CMK (cell line): ENCODE measurements around the gene ARHGAP23.
A peak's percentile ranks its signal among the peaks of the same experiment; 100 is the strongest.
"Not testable (repeated sequence)": the region's sequence is repeated elsewhere in the genome, so short reads cannot be mapped to it uniquely, and the experiment has no call there.

Experiments
- DNase-seq: peaks from one replicate; pipeline ENCODE4 v3.0.0-alpha.2; 2010; ENCODE audit warnings: low read depth

The ARHGAP23 gene

DNA sequence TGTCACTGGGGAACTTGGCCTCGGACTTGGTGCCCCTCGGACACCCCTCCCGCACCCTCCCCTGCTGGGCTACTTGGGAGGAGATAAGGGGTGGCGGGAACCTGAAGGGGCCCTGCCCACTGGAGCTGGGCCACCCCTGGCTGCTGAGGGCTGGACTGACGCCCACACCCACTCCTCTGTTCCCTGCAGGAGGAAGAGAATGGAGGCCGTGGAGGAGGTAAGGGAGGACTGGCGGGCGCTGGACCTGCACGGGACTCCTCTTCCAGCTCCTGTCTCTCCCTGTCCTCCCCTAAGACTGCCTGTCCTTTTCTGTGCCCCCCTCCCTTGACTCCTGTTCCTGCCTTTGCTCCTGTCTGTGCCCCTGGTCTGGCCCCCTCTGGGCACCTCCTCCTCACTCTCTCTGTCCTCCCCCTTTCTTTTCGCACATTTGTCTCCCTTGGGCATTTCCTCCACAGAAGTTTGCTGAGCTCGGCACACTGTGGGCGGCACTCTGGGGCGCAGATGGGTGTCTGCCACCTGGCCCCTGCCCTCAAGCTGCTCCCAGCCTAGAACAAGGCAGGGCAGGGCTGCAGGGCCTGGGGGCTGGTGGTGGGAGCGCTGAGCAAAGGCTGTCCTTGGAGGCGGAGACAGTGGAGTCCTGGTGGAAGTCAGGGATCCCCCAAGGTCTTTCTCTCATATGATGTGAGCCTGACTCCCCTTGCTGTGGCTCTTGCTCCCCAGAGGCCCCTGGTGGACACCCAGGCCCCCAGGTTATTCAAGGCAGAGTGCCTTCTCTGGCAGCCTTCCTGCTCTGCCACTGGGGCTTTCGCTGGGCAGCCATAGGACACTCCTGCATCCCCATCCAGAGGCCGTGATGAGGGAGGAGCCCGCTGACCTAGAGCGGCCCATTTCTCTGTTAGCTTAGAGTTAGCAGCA lies 32.7 kb downstream of the ARHGAP23 start:
- DNase-seq, result no peak

DNA sequence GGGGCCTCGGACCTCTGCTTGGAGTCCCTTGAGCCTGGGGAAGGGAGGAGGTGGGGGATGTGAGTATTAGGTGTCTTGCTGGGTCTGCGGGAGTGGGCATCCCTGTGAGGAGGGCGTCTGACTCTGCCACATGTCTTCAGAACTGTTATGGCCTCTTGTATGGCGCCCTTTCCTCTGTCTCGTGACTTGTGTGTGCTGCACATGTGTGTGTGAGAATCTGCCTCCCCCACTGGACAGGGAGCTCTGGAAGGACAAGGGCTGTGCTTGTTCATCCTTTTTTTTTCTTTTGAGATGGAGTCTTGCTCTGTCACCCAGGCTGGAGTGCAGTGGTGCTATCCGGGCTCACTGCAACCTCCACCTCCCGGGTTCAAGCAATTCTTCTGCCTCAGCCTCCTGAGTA lies 33.4 kb downstream of the ARHGAP23 start:
- no peak for DNase-seq

DNA sequence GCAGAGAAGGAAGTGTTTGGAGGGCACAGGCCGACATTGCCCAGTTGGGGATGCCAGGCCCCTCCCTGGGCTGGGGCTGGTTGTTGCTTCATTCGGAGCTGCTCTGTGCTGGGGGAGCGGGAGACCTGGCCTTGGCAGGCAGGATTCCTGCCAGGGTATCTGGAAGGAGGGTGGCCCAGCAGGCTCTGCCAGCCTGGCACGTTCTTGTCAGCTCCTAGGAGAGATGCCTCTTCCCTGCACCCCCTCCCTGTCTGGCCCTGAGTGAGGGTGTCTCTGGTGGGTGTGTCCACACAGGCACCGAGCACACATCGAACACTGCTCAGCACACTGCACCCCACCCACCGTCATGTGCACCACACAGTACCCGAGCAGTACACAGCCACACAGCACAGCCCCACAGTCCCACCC lies 35.2 kb downstream of the ARHGAP23 start:
- DNase-seq, result no peak

DNA sequence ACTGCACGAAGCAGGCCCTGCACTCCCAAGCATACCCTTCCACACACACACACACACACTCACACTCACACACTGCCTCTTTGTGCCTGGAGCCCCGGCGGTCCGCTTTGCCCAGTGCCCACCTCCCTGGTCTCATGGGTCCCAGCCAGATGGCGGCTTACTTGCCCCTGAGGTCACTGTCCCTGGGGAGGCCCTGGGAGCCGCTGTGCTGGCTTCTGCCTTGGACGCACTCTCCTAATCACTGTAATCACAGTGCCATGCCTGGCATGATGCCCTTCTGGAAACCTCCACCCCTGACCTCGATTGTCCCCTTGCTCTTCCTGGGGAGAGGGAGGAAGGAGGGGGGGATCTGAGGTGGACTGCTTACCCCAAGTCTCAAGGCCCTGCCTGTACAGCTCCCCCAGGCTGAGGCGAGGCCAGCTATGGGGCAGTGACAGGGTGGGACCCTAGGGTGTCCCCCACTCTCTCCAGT lies 36.0 kb downstream of the ARHGAP23 start:
- no peak for DNase-seq

DNA sequence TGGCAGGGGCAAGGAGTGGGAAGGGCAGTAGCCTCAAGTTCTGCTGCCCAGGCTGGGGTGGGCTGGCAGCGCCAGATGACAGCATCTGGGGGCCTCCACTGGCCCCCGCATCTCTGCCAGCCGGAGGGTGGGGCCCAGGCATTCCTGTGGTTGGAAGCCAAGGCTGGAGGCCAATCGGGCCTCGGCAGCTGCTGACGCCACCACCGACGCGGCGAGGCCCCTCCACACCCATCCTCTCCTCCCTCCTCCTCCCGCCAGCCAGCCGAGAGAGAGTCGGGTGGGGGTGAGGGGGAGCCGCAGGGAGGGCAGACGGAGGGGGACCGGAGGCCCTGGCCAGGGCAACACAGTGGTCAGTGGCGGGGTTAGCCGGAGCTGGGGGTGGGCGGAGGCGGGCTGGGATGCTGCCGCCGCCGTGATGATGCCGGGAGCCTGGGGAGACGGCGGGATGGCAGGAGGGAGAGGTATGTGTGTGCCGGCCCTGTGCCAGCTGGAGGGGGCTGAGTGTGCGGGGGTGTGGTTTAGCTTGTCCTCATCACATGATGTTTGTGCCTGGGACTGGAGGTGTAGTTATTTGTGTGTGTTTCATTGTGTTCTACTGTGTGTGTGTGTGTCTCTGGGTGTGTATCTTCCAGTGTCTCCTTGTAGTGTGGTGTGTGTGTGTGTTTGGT lies 36.6 kb downstream of the ARHGAP23 start:
- DNase-seq, result no peak

DNA sequence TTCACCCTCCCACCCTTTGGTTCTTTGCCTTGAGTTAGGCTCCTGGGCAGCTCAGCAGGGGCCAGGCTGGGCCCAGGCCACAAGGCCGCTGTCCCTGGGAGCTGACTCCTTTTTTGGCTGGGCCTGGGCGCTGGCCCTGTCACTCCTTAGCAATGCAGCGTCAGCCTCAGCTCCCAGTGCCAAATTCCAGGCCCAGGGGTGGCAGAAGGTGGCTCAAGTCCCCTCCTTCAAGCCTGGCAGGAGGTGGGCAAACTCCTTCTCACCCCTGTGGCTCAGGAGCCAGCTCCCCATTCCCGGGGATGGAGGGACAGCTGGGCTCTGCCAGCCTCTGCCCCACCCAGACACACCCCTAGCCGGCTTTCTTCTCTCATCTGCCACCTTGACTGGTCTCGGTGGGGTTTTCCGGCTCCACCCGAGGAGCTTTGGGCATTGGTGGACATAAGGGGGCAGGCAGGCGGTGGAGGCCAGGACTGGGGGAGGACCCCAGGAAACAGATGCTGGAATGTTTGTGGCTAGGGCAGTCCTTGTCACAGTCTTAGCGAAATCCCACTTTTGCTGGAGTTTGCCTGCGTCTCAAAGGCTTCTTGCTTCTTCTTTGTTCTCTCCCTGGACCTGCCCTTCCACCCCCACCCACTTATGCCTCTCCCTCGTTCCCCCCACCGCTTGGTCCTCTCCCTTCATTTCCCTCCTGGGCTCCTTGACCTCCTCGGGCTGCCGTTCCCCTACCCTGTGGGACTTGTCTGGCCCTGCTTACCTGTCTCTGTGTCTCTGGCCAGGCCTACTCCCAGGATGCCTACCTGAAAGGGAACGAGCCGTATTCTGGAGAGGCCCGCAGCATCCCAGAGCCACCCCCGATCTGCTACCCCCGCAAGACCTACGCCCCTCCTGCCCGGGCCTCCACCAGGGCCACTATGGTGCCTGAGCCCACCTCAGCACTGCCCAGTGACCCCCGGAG lies 37.4 kb downstream of the ARHGAP23 start:
- no peak for DNase-seq

DNA sequence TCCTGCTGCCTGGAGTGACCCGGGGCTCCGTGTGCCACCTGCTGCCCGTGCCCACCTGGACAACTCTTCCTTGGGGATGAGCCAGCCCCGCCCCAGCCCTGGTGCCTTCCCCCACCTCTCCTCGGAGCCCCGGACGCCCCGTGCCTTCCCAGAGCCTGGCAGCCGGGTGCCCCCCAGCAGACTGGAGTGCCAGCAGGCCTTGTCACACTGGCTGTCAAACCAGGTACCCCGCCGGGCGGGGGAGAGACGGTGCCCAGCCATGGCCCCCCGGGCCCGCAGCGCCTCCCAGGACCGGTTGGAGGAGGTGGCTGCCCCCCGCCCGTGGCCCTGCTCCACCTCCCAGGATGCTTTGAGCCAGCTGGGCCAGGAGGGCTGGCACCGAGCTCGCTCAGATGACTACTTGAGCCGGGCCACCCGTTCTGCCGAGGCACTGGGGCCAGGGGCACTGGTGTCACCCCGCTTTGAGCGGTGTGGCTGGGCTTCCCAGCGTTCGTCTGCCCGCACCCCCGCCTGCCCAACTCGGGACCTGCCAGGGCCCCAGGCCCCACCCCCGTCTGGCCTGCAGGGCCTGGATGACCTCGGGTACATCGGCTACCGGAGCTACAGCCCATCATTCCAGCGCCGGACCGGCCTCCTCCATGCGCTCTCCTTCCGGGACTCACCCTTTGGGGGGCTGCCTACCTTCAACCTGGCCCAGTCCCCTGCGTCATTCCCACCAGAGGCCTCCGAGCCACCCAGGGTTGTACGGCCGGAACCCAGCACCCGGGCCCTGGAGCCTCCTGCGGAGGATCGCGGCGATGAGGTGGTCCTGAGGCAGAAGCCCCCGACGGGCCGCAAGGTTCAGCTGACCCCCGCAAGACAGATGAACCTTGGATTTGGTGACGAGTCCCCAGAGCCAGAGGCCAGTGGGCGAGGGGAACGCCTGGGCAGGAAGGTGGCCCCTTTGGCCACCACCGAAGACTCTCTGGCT lies 38.4 kb downstream of the ARHGAP23 start:
- DNase-seq, result no peak

DNA sequence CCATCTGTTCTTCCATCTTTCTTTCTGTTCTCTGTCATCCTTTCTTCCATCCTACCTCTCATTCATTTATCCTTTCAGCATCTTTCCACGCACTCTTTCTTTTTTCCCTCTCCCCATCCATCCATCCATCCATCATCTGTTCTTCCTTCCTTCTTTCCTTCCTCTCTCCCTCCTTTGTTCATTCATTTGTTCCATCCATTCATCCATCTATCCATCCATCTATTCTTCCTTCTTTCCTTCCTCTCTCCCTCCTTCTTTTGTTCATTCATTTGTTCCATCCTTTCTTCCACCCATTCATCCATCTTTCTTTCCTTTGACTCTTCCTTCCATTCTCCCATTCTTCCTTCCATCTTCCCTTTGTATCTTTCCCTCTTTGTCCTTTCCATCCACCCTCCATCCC lies 39.2 kb downstream of the ARHGAP23 start:
- no peak for DNase-seq

DNA sequence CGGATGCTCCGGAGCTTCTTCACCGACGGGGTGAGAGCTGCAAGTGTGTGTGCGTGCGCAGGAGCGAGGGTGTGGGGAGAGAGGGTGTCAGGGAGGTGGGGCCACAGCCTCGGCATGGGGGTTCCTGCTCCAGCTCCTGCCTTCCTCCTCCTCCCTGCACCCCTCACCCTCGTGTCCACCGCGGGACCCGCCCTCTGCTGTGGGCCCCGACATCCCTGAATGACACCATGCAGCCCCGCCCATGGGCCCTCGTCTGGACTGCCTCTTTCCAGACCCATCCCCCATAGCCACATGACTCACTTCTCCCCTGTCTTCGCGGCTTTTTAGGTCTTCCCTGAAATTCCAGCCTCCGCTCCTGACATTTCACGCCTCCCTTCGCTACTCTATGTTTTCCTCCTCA lies 41.6 kb downstream of the ARHGAP23 start:
- DNase-seq, result no peak

DNA sequence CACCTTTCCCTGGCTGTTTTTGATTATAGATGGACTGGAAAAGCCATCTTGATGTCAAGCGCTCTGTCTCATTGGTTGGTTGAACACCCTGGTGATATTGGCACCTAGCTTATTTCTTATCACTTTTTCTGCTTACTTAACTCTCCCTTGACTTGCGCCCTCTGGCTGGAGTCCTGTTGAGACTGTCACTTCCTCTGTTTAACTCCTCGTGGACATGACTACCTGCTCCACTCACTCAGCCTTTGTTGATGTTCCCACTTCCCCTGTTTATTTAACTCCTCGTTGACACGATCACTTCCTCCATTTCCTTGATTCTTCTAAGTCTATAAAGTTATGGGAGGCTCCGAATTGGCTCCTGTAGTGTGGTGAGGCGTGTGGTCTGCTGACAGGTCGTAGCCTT lies 43.0 kb downstream of the ARHGAP23 start:
- DNase-seq, result not testable (repeated sequence)

DNA sequence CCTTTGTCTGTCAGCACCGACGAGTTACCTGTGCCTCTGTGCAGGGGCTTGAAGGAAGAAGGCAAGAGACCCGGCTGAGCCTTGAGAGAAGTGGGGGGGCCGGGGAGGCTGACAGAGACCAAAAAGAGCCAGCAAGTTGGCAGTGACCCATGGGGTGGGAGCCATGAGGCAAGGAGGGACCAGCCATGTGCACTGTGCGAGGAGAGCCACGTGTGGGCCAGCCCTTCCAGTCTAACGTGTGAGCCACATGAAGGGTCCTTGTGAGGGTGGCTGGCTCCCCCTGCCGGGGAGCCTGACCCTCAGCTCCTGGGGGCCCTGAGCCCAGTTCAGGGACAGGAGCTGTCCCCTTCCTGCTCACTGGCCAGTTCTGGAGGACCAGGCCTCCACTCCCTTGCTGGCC lies 46.4 kb downstream of the ARHGAP23 start:
- DNase-seq, result not testable (repeated sequence)

DNA sequence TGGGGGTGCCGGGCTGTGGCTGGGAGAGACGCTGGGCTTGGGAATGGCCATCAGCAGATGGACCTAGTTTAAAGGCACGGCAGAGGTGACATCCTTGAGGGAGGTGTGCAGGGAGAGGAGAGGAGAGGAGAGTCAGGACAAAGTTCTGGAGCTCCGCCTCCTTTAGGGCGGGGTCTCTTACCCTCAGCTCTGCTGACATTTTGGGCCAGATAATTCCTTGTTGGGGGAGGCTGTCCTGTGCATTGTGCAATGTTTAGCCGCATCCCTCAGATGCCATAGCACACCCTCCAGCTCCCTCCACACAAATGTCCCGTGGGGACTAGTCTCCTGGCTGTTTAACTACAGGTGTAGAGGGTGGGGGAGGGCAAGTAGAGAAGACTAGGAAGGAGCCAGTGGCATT lies 48.3 kb downstream of the ARHGAP23 start:
- DNase-seq, result no peak

DNA sequence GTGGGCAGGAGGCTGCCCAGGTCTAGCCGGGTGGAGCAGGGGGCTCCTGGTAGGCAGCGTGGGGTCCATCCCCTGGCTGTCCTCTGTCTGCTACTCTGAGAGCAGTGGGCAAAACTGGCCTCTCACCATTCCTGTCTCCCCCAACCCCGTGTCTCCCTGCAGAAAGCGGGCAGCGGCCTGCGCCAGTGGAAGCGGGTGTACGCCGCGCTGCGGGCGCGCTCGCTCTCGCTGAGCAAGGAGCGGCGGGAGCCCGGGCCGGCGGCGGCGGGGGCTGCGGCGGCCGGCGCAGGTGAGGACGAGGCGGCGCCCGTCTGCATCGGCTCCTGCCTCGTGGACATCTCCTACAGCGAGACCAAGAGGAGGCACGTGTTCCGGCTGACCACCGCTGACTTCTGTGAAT lies 49.2 kb downstream of the ARHGAP23 start:
- DNase-seq, result not testable (repeated sequence)

DNA sequence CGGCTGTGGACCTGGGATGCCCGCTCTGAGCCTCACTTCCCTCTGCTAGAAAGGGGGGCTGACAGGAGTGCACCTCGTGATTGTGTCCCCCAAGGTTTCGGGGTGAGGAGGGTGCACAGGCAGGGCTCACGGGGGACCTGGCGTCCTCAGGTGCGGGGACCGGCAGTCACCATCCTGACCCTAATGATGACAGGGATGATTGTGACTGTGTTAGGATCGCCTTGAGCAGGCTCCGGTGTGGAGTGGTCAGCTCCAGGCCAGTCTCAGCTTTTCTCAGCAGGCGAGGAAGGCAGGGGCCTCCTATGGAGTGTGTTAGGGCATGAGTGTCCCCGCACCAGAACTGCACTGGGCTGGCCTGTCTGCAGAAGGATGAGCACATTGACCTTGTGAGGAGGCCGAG lies 49.7 kb downstream of the ARHGAP23 start:
- DNase-seq, result not testable (repeated sequence)

DNA sequence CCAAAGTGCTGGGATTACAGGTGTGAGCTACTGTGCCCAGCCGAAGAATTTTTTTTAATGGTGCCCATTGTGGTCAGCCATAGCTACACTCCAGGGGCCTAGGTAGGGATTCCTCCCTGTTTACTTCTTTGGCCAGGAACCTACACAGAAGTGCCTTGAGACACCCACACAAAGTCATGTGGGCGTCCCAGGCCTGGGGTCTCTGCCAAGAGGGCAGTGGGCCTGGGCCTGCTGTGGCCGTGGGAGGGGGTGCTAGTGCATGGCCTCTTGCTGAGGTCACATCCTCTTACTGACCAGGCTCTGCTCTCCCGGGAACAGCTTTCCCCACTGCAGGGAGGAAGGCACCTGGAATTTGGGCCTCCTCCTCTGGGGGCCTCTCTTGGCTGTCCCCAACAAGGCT lies 50.4 kb downstream of the ARHGAP23 start:
- DNase-seq, result not testable (repeated sequence)

DNA sequence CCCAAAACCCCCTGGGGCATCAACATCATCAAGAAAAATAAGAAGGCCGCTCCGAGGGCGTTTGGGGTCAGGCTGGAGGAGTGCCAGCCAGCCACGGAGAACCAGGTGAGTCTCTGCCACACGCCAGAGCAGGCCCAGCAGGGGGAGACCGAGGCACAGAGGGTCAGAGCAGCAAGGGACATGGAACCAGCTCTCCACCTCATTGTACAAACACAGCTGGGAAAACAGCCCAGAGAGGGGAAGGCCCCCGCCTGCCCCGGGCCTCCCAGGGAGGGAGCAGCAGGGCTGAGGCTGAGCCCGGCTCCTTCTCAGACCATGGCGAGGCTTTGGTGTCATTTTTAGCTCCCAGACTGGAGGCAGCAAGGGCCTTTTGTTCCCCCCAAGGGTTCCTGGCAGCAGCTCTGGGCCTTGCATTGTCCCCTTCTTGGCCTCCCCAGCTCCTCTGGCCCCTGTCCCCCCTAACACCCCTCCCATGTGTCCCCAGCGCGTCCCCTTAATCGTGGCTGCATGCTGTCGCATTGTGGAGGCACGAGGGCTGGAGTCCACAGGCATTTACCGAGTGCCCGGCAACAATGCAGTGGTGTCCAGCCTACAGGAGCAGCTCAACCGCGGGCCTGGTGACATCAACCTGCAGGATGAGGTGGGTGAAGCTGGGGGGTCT lies 53.9 kb downstream of the ARHGAP23 start:
- DNase-seq, result not testable (repeated sequence)

DNA sequence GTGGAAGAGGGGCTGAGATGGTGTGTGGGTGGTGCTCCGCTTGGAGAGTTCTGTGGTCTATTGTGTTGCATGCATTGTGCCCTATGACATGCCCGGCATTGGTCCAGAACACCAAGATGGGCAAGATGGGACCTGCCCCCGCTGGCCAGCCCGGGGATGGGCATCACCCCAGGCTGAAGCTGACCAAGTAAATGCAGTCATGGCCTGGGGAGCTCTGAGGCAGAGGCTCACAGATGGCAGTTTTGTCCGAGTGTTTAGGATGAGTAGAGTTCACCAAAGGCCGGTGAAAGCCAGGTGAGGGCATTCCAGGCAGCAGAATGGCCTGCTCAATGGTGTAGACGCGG lies 54.4 kb downstream of the ARHGAP23 start:
- DNase-seq, result not testable (repeated sequence)

DNA sequence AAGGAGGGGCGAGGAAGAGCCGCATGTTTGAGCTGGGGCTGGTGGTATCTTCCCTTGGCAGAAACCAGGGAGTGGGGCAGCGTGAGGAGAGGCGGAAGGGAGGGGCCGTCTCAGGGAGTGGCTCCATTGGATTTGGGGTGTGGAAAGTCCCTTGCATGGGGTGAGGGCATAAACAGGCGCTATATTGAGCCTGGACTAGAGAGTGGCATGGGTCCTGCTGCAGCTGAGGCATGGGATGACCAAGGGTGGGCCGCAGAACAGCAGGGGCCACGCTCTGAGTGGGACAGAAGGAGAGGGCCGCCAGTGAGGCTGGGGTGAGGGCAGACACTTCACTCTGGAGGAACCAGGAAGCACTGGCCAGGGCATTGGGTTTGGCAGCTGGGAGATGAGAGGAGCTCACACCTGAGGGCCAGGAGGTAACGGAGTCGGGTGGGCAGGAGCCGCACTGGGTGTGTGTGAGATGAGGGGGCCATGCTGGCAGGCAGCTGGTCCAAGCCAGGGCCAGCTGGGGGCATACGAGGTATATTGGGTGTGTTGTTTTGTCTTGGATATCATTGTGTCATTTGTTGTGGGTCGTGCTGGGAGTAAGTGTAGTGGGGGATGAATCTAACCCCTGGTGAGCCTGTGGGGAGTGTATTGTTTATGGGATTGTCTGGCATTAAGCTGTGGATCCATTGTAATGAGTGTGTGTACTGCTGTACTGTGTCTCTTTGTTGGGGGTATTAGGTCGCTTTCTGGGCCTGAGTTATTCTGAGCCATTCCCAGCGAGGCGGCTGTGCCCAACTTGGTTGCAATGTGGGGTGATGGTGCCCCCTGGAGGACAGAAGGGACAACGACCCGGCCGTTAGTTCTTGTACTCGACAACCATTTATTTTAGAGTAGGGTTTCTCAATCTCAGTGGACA lies 56.2 kb downstream of the ARHGAP23 start:
- DNase-seq, result peak; percentile 21

DNA sequence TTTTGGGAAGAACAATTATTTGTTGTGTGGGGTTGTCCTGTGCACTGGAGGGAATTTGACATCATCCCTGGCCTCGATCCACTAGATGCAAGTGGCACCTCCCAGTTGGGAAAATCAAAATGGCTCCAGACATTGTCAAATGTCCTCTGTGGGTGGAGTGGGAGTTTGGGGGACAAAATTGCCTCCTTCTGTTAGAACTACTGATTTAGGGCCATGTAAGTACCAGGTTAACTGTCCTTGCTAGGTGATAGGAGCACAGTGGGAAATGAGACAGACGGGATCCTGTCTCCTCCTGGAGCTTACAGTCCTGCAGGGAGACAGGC lies 56.8 kb downstream of the ARHGAP23 start:
- DNase-seq, result no peak
